HCT116 (cell line): ENCODE measurements around the gene GAREM2. TPM values are rescaled to one million over a fixed set of nuclear protein-coding genes. Genes with fewer than 3 reads are reported as not detected.

ENCODE experiments used
- ATAC-seq: fragments of 200-7000 bp; cut with Tn5 transposase; 2 replicates; pipeline ENCODE4 v1.9.1; 2020; ENCODE audit warnings: mild to moderate bottlenecking, moderate library complexity
- BruUV-seq: library from RNA; stranded (reverse); fragments of 400-500 nt; replicated peaks from 2 replicates; lab custom pipeline; 2021; lab: Mats Ljungman, UMichigan
- CTCF ChIA-PET: fragments of 300-600 bp; sonication (Branson Sonifier 250); formaldehyde crosslinking; loops from one replicate; lab custom pipeline; 2021; ENCODE audit warnings: antibody characterized with exemption; lab: Charles Lee
- POLR2A ChIA-PET: fragments of 300-600, 350-600 bp; sonication (Branson Sonifier 250); formaldehyde crosslinking; loops from one replicate; lab custom pipeline; 2021; ENCODE audit warnings: antibody characterized with exemption; lab: Charles Lee
- RAD21 ChIA-PET, 2 experiments: fragments of 300-600 bp; sonication (Branson Sonifier 250); formaldehyde crosslinking; loops; one replicate each; lab custom pipeline; 2023; ENCODE audit warnings: low total read pairs in 2 of 2; ENCODE audit not compliant: uncharacterized antibody in 2 of 2, unreplicated experiment in 2 of 2, low non-redundant PET in 1 of 2; lab: Charles Lee
- DNase-seq: peaks from one replicate; pipeline ENCODE4 v3.0.0-alpha.2; 2010; ENCODE audit warnings: low read depth, low spot score
- H2AFZ ChIP-seq: fragments of 200-600 bp; shearing (Covaris generic), sonication (generic); 2 replicates; pipeline ENCODE4 v1.6.1; 2017; ENCODE audit warnings: low read depth, mixed run types, mixed read lengths, antibody characterized with exemption, low read length; ENCODE audit not compliant: poor library complexity, severe bottlenecking
- H3K27ac ChIP-seq: 2 replicates; pipeline ENCODE4 v1.5.1; 2012; ENCODE audit warnings: low read depth, low read length
- H3K27me3 ChIP-seq: fragments of 200-600 bp; sonication (generic); 2 replicates; pipeline ENCODE4 v1.6.1; 2016; ENCODE audit warnings: mixed run types, low read length, mixed read lengths; ENCODE audit not compliant: insufficient read depth
- H3K36me3 ChIP-seq, 2 experiments: fragments of 200-500 bp in 1 of 2; fragments of 200-600 bp in 1 of 2; sonication (Bioruptor generic) in 1 of 2; sonication (generic) in 1 of 2; 2 replicates each; pipeline versions ENCODE4 v1.5.1 to v1.6.1; 2014 to 2016; ENCODE audit warnings: low read length in 2 of 2, inconsistent platforms in 1 of 2, mixed read lengths in 1 of 2, mixed run types in 1 of 2; ENCODE audit not compliant: insufficient read depth in 2 of 2, control insufficient read depth in 1 of 2
- H3K4me1 ChIP-seq, 2 experiments: fragments of 200-600 bp in 1 of 2; sonication (generic) in 1 of 2; 2 replicates each; pipeline versions ENCODE4 v1.5.1 to v1.6.1; 2012 to 2017; ENCODE audit warnings: low read length in 2 of 2, inconsistent platforms in 1 of 2, mild to moderate bottlenecking in 1 of 2, mixed read lengths in 1 of 2, mixed run types in 1 of 2, moderate library complexity in 1 of 2; ENCODE audit not compliant: insufficient read depth in 2 of 2, control insufficient read depth in 1 of 2
- H3K4me2 ChIP-seq: fragments of 200-600 bp; sonication (generic); 2 replicates; pipeline ENCODE4 v1.6.1; 2017; ENCODE audit warnings: mixed run types, low read length, mixed read lengths
- H3K4me3 ChIP-seq, 2 experiments: fragments of 200-600 bp in 1 of 2; sonication (generic) in 1 of 2; replicated peaks in 1 of 2; 2 replicates each; pipeline ENCODE4 v1.5.1; 2011 to 2016; ENCODE audit warnings: low read length in 2 of 2, control low read depth in 1 of 2, low read depth in 1 of 2, mild to moderate bottlenecking in 1 of 2, mixed read lengths in 1 of 2, mixed run types in 1 of 2
- H3K79me2 ChIP-seq: fragments of 200-600 bp; sonication (generic); 2 replicates; pipeline ENCODE4 v1.6.1; 2017; ENCODE audit warnings: mild to moderate bottlenecking, mixed run types, low read length, moderate library complexity, mixed read lengths; ENCODE audit not compliant: insufficient read depth
- H3K9ac ChIP-seq: fragments of 200-600 bp; sonication (generic); 2 replicates; pipeline ENCODE4 v1.6.1; 2016; ENCODE audit warnings: low read length, mixed read lengths
- H3K9me2 ChIP-seq: fragments of 200-600 bp; sonication (generic), shearing (Covaris generic); 2 replicates; pipeline ENCODE4 v1.6.1; 2017; ENCODE audit warnings: mixed run types, mild to moderate bottlenecking, moderate library complexity; ENCODE audit not compliant: insufficient read depth
- H3K9me3 ChIP-seq, 2 experiments: fragments of 200-500 bp in 1 of 2; fragments of 200-600 bp in 1 of 2; sonication (Bioruptor generic) in 1 of 2; sonication (generic) in 1 of 2; 2 replicates each; pipeline ENCODE4 v1.6.1; 2014 to 2017; ENCODE audit warnings: low read length in 2 of 2, mixed read lengths in 2 of 2, inconsistent platforms in 1 of 2, low read depth in 1 of 2, mild to moderate bottlenecking in 1 of 2, mixed run types in 1 of 2, moderate library complexity in 1 of 2; ENCODE audit not compliant: control insufficient read depth in 1 of 2, insufficient read depth in 1 of 2
- H4K20me1 ChIP-seq: fragments of 200-600 bp; sonication (generic), shearing (Covaris generic); 2 replicates; pipeline ENCODE4 v1.6.1; 2017; ENCODE audit warnings: mixed run types, mild to moderate bottlenecking, moderate library complexity; ENCODE audit not compliant: insufficient read depth
- CEBPB ChIP-seq: IDR thresholded peaks from 2 replicates; pipeline ENCODE4 v1.6.1; 2012; ENCODE audit warnings: low read depth
- EGR1 ChIP-seq: IDR thresholded peaks from 2 replicates; pipeline ENCODE4 v1.6.1; 2012; ENCODE audit warnings: low read depth
- EZH2 ChIP-seq: fragments of 200-600 bp; sonication (generic); IDR thresholded peaks from 2 replicates; pipeline ENCODE4 v1.6.1; 2017; ENCODE audit warnings: antibody characterized with exemption, mixed run types
- EZH2phosphoT487 ChIP-seq: fragments of 200-600 bp; IDR thresholded peaks from 2 replicates; pipeline ENCODE4 v1.6.1; 2018; ENCODE audit warnings: antibody characterized with exemption, borderline replicate concordance
- FOSL1 ChIP-seq: IDR thresholded peaks from 2 replicates; pipeline ENCODE4 v1.6.1; 2012; ENCODE audit warnings: low read depth
- POLR2A ChIP-seq: IDR thresholded peaks from 2 replicates; pipeline ENCODE4 v1.7.0; 2011; ENCODE audit warnings: borderline replicate concordance; ENCODE audit not compliant: insufficient read depth, insufficient read length; ENCODE audit errors: extremely low read depth
- RAD21 ChIP-seq: IDR thresholded peaks from 2 replicates; pipeline ENCODE4 v1.6.1; 2012; ENCODE audit warnings: low read depth, mild to moderate bottlenecking
- SIN3A ChIP-seq: IDR thresholded peaks from 2 replicates; pipeline ENCODE4 v1.6.1; 2012; ENCODE audit warnings: low read depth
- SP1 ChIP-seq: IDR thresholded peaks from 2 replicates; pipeline ENCODE4 v1.6.1; 2012; ENCODE audit warnings: low read depth
- ZFX ChIP-seq: fragments of 450-650 bp; IDR thresholded peaks from 2 replicates; pipeline ENCODE4 v1.6.1; 2017
- ZNF274 ChIP-seq: fragments of 200-500 bp; sonication (Bioruptor generic); IDR thresholded peaks from 2 replicates; pipeline ENCODE4 v1.6.1; 2014; ENCODE audit warnings: mild to moderate bottlenecking, low read depth, low read length, inconsistent platforms
- intact Hi-C: fragments of 100-400 bp; cut with micrococcal nuclease; formaldehyde crosslinking; loops from 2 replicates; pipeline ENCODE4 v1.10.0; 2022
- total RNA-seq: library from RNA; stranded (reverse); gene quantifications from one replicate; pipeline ENCODE4 v1.2.1, GENCODE V29; 2021; ENCODE audit not compliant: unreplicated experiment
- TF ChIP-seq, protein P1 (sequence below): IDR thresholded peaks from 2 replicates; pipeline ENCODE4 v1.6.1; 2012
- TF ChIP-seq, protein P2 (sequence below): IDR thresholded peaks from 2 replicates; pipeline ENCODE4 v1.6.1; 2011; ENCODE audit warnings: mild to moderate bottlenecking, low read length, moderate library complexity; ENCODE audit not compliant: insufficient replicate concordance; ENCODE audit errors: extremely low read depth
- TF ChIP-seq, protein P3 (sequence below): IDR thresholded peaks from 2 replicates; pipeline ENCODE4 v1.6.1; 2012; ENCODE audit warnings: low read depth
- TF ChIP-seq, protein P4 (sequence below): IDR thresholded peaks from 2 replicates; pipeline ENCODE4 v1.6.1; 2012

GAREM2 gene
- total RNA-seq, 1 experiment from 2014 or later = 13.3 TPM

DNA sequence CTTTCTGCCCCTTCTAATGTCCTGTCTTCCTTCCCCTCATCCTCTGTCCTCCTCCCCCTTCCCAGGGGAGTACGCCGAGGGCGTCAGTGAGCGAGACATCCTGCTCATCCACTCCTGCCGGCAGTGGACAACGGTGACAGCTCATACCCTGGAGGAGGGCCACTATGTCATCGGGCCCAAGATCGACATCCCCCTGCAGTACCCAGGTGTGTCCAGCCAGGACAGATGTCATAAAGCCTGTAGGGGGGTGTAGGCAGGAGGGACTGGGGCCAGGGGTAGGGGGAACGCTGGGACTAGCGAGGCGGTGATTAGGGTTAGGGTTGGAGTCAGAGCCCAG, 3.4 kb downstream of the GAREM2 start:
- Histone ChIP-seq H3K9me3 (no peaks in the 10 kb centered on the region), H3K4me3 (no peak overlapping the region), H3K36me3 (no peaks in the 10 kb centered on the region), H3K27me3 (no peaks in the 10 kb centered on the region), H3K27ac (no peak overlapping the region), H3K9ac (no peak overlapping the region), H3K4me2 (no peak overlapping the region), H3K9me2 (no peaks in the 10 kb centered on the region), H3K4me1 (peaks cover 0 to 12% of the 10 kb centered on the region in 2 experiments; a peak in 1 of 4 replicates), H4K20me1 (no peaks in the 10 kb centered on the region), H3K79me2 (peaks cover 6% of the 10 kb centered on the region; the same call in 1 of the 2 replicates), H2AFZ (no peak overlapping the region)
- ATAC-seq (no peak), DNase-seq (no peak)
- RAD21 ChIA-PET = no interaction called here
- CTCF ChIA-PET = no interaction called here
- POLR2A ChIA-PET = no interaction called here
- no TSS peak for BruUV-seq
- intact Hi-C loops = no loop called here
- TF ChIP-seq ZFX = no peak
- TF ChIP-seq, protein P1, sequence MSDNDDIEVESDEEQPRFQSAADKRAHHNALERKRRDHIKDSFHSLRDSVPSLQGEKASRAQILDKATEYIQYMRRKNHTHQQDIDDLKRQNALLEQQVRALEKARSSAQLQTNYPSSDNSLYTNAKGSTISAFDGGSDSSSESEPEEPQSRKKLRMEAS = no peak
- no peak for TF ChIP-seq SP1

DNA sequence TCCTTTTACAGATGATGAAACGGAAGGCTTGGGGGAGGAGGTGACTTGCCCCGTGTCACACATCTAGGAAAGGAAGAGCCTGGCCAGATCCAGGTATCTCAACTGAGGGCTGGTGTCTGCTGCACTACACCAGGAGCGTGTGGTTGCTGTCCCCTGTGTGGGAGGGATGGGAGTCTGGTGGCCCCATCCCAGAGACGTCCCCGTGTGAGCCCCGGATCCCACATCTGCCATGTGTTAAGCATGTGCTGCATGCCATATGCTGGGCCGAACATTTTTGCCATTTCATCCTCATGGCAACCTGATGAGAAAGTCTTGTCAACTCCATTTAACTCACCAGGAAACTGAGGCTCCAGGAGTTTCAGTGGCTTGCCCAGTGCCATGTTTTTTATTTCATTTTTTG, 4.2 kb downstream of the GAREM2 start:
- Histone ChIP-seq H4K20me1 (no peaks in the 10 kb centered on the region), H3K27me3 (no peaks in the 10 kb centered on the region), H2AFZ (no peak overlapping the region), H3K27ac (no peak overlapping the region), H3K4me2 (no peak overlapping the region), H3K79me2 (peaks cover 6% of the 10 kb centered on the region; the same call in 1 of the 2 replicates), H3K4me3 (no peak overlapping the region), H3K9me3 (no peaks in the 10 kb centered on the region), H3K9ac (no peak overlapping the region), H3K9me2 (no peaks in the 10 kb centered on the region), H3K36me3 (no peaks in the 10 kb centered on the region), H3K4me1 (peaks cover 0 to 10% of the 10 kb centered on the region in 2 experiments; a peak in 1 of 4 replicates)
- DNase-seq (no peak), ATAC-seq (no peak)
- BruUV-seq = no TSS peak
- POLR2A ChIA-PET = no interaction called here
- TF ChIP-seq, protein P1 = no peak
- no peak for TF ChIP-seq EGR1
- TF ChIP-seq RAD21 = no peak
- no peak for TF ChIP-seq CEBPB
- no peak for TF ChIP-seq EZH2phosphoT487
- TF ChIP-seq, protein P2, sequence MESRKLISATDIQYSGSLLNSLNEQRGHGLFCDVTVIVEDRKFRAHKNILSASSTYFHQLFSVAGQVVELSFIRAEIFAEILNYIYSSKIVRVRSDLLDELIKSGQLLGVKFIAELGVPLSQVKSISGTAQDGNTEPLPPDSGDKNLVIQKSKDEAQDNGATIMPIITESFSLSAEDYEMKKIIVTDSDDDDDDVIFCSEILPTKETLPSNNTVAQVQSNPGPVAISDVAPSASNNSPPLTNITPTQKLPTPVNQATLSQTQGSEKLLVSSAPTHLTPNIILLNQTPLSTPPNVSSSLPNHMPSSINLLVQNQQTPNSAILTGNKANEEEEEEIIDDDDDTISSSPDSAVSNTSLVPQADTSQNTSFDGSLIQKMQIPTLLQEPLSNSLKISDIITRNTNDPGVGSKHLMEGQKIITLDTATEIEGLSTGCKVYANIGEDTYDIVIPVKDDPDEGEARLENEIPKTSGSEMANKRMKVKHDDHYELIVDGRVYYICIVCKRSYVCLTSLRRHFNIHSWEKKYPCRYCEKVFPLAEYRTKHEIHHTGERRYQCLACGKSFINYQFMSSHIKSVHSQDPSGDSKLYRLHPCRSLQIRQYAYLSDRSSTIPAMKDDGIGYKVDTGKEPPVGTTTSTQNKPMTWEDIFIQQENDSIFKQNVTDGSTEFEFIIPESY = no peak
- no peak for TF ChIP-seq POLR2A
- TF ChIP-seq EZH2 = no peak
- no peak for TF ChIP-seq SIN3A
- TF ChIP-seq ZNF274 = no peak
- TF ChIP-seq, protein P3, sequence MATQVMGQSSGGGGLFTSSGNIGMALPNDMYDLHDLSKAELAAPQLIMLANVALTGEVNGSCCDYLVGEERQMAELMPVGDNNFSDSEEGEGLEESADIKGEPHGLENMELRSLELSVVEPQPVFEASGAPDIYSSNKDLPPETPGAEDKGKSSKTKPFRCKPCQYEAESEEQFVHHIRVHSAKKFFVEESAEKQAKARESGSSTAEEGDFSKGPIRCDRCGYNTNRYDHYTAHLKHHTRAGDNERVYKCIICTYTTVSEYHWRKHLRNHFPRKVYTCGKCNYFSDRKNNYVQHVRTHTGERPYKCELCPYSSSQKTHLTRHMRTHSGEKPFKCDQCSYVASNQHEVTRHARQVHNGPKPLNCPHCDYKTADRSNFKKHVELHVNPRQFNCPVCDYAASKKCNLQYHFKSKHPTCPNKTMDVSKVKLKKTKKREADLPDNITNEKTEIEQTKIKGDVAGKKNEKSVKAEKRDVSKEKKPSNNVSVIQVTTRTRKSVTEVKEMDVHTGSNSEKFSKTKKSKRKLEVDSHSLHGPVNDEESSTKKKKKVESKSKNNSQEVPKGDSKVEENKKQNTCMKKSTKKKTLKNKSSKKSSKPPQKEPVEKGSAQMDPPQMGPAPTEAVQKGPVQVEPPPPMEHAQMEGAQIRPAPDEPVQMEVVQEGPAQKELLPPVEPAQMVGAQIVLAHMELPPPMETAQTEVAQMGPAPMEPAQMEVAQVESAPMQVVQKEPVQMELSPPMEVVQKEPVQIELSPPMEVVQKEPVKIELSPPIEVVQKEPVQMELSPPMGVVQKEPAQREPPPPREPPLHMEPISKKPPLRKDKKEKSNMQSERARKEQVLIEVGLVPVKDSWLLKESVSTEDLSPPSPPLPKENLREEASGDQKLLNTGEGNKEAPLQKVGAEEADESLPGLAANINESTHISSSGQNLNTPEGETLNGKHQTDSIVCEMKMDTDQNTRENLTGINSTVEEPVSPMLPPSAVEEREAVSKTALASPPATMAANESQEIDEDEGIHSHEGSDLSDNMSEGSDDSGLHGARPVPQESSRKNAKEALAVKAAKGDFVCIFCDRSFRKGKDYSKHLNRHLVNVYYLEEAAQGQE = no peak
- TF ChIP-seq, protein P4, sequence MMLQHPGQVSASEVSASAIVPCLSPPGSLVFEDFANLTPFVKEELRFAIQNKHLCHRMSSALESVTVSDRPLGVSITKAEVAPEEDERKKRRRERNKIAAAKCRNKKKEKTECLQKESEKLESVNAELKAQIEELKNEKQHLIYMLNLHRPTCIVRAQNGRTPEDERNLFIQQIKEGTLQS = no peak
- no peak for TF ChIP-seq FOSL1
- TF ChIP-seq ZFX = no peak
- intact Hi-C loops = no loop called here
- CTCF ChIA-PET = no interaction called here
- RAD21 ChIA-PET = no interaction called here
